ENCODE data around the gene HLA-DPA1.

HLA-DPA1 gene

DNA sequence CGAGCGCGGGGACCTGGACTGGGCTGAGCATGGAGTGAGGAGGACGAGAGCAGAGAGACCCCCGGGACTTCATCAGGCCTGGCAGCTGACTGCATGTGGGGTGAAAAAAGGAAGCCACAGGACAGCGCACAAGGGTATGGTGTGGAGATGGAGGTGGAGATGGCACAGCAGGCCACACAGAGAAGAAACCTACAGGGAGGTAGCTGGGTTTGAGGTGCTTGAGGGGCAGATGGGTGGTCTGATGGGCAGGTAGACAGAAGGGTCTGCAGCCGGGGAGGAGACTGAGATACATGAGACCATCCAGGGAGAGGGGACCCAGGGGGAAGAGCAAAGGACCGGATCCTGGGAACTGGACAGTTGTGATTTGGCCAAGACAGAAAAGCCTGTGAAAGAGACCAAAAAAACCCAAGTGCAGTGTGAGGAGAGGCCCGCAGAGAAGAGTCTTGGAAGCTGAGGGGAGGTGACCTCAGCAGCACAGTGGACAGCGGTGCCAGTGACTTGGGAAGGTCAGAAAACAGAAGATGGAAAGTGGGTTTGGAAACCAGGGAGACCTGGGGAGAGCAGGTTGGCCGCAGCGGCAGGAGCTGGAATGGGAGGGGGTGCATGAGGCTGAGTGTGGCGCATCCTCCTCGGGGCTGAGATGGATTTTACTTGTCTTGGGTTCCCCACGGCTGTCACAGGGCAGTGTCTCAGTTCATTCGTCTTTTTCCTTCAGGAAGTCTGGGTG, 7.8 kb upstream of the HLA-DPA1 start:
- TF ChIP-seq, protein P1, sequence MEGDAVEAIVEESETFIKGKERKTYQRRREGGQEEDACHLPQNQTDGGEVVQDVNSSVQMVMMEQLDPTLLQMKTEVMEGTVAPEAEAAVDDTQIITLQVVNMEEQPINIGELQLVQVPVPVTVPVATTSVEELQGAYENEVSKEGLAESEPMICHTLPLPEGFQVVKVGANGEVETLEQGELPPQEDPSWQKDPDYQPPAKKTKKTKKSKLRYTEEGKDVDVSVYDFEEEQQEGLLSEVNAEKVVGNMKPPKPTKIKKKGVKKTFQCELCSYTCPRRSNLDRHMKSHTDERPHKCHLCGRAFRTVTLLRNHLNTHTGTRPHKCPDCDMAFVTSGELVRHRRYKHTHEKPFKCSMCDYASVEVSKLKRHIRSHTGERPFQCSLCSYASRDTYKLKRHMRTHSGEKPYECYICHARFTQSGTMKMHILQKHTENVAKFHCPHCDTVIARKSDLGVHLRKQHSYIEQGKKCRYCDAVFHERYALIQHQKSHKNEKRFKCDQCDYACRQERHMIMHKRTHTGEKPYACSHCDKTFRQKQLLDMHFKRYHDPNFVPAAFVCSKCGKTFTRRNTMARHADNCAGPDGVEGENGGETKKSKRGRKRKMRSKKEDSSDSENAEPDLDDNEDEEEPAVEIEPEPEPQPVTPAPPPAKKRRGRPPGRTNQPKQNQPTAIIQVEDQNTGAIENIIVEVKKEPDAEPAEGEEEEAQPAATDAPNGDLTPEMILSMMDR (IDR thresholded peaks at IDR 0.05; ENCODE audit: control insufficient read depth, extremely low read depth, insufficient read depth): no peak
- no peak for DNase-seq (ENCODE audit: low read depth)
- no peak overlapping the region for H3K4me3 ChIP-seq (ENCODE audit: low read depth, low read length)

DNA sequence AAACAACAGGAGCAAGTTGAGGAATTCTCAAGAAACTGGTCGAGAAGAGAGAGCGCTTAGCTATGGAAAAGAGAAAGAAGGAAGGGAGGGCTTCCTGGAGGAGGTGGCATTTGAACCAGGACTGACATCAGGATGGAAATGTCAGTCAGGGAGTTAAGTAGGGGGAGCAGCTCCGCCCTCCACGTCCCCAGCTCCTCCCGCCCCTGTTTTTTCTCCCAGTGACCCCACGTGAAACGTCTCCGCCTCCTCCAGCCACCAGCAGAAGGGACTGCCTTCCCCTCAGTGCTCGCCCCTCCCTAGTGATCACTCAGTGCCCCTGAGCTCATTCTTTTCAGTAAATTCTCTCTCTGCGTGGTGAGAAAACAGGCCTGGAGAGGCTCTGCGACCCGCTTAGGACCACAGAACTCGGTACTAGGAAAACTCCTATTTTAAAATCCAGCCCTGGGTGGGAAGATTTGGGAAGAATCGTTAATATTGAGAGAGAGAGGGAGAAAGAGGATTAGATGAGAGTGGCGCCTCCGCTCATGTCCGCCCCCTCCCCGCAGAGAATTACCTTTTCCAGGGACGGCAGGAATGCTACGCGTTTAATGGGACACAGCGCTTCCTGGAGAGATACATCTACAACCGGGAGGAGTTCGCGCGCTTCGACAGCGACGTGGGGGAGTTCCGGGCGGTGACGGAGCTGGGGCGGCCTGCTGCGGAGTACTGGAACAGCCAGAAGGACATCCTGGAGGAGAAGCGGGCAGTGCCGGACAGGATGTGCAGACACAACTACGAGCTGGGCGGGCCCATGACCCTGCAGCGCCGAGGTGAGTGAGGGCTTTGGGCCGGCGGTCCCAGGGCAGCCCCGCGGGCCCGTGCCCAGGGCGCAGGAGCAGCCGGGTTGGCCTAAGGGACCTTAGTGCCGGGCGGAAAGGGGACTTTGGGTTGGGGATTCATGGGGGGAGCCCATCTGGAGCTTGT, 7.0 kb upstream of the HLA-DPA1 start:
- TF ChIP-seq, protein P1 (IDR thresholded peaks at IDR 0.05; ENCODE audit: control insufficient read depth, extremely low read depth, insufficient read depth): no peak
- no peak overlapping the region for H3K4me3 ChIP-seq (ENCODE audit: low read depth, low read length)

DNA sequence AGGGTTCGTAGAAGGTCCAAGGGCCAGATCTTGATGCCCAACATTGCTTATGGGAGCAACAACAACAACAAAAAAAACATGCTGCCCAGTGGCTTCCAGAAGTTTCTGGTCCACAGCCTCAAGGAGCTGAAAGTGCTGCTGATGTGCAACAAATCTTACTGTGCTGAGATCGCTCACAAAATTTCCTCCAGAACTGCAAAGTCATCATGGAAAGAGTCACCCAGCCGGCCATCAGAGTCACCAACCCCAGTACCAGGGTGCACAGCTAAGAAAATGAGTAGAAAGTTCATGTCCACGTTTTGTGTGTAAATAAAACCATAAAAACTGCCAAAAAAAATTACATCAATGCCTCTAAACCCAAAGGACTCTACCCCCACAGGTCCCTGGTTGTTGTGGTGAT, 6.1 kb upstream of the HLA-DPA1 start:
- no peak overlapping the region for H3K4me3 ChIP-seq (ENCODE audit: low read depth, low read length)
- no peak for DNase-seq (ENCODE audit: low read depth)
- TF ChIP-seq, protein P1 (IDR thresholded peaks at IDR 0.05; ENCODE audit: control insufficient read depth, extremely low read depth, insufficient read depth): no peak

More for the DNA sequence above, 7.0 kb upstream of the HLA-DPA1 start:
- no peak for DNase-seq (ENCODE audit: low read depth)

DNA sequence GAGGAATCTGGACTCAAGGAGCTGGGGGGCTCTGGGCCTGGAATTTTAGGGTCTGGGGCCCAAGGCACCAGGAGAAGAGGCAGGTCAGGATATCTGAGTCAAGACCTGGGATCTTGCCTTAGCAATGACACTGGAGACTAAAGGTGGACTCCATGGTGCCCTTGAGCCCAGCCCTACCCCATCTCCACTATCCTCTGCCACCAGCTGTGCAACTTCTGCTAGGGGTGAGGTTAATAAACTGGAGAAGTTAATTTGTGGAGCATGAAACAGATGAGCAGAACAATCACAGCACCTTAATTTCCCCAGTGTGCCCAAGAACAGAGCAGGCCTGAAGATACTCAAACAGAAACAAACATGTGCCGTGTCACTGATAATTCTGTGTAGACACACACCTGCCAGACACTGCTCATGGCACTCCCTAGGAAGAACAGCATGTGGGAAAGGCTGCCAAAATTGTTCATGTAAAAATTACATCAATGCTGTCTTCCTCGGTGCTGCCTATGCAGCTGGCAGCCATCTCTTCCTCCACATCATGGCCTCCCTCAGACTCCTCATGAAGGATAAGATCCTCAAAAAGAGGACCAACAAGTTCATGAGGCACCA, 5.6 kb upstream of the HLA-DPA1 start:
- TF ChIP-seq, protein P1 (IDR thresholded peaks at IDR 0.05; ENCODE audit: control insufficient read depth, extremely low read depth, insufficient read depth): no peak
- no peak for DNase-seq (ENCODE audit: low read depth)
- no peak overlapping the region for H3K4me3 ChIP-seq (ENCODE audit: low read depth, low read length)

DNA sequence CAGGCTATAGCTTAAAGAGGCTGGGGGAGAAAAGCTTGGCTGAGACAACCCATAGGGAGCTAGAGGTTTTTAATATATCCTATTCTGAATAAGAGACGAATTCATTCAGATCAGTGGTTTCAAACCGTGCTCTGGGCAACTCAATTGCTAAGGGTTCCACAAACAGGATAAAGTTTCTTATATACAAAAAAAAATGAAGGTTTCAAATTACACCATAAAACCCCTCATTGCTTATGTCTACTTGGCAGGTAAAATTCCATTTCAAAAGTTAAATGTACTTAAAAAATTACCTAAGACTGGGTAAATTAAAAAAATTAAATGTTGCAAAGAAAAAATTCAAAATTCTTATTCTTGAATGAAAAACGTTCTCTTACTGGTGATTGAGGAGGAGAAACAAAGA, 5.0 kb upstream of the HLA-DPA1 start:
- TF ChIP-seq, protein P1 (IDR thresholded peaks at IDR 0.05; ENCODE audit: control insufficient read depth, extremely low read depth, insufficient read depth): no peak
- no peak for DNase-seq (ENCODE audit: low read depth)
- H3K4me3 ChIP-seq (ENCODE audit: low read depth, low read length): no peak overlapping the region

DNA sequence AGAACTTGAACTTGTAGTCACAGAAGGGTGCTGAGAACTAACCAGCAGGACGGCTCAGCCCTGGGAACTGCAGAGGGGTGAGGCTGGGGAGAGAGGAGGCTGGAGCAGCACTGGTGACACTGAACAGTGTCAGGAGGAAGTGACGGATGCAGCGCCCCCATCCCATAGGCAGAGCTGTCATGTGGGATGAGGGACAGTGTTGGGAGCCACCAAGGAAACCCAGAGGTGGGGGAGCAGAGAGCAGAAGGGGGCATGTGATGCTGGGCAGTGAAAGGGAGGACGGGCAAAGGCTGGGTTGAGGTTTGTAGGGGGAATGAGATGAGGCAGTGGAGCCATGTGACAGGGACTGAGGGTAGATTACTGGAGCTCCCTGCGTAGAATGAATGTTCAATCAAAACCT, 4.5 kb upstream of the HLA-DPA1 start:
- no peak for DNase-seq (ENCODE audit: low read depth)
- no peak overlapping the region for H3K4me3 ChIP-seq (ENCODE audit: low read depth, low read length)
- TF ChIP-seq, protein P1 (IDR thresholded peaks at IDR 0.05; ENCODE audit: control insufficient read depth, extremely low read depth, insufficient read depth): no peak
